ENCODE measurements around the gene APBB3. TPM values are rescaled to one million over a fixed set of nuclear protein-coding genes. Genes with fewer than 3 reads are reported as not detected.

The APBB3 gene, protein sequence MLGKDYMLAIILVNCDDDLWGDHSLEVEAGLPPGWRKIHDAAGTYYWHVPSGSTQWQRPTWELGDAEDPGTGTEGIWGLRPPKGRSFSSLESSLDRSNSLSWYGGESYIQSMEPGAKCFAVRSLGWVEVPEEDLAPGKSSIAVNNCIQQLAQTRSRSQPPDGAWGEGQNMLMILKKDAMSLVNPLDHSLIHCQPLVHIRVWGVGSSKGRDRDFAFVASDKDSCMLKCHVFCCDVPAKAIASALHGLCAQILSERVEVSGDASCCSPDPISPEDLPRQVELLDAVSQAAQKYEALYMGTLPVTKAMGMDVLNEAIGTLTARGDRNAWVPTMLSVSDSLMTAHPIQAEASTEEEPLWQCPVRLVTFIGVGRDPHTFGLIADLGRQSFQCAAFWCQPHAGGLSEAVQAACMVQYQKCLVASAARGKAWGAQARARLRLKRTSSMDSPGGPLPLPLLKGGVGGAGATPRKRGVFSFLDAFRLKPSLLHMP
- total RNA-seq, result 6.3 and 8.1 TPM in 2 replicates

DNA sequence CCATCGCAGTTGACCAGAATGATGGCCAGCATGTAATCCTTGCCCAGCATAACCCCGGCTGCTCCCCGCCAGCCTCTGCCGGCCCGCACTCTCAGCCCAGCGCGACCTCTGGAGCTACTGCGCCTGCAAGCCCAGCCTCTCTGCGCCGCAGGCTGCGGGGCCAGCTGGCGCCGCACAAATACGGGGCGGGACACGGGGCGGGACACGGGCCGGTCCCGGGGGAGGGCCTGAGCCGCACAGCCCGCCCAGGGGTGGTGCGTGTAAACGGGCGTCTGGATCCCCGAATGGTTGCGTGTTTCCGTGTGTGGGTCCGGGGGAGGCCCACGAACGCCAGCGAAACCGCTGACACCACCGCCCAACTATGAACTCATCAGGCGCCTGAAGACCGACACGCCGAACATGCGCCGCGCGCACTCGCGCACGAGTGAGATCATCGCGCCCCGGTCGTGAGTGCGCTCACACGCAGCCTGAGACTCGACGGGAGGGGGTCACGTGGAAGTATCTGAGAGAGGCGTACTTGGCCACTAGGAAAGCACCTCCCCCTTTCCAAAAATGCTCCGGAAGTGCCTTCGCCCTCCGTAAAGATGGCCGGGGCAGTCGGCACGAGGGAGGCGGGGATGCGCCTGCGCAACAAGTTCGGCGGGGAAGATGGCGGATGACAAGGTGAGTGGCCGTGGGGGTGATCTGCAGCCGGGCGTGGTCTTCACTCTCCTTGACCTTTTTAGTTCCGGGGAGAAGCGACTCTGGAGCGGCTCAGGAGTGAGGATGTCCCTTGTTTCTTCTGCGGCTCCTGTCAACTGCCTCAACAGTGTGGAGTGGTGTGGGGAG is at the start of gene APBB3, which contains the start of gene SLC35A4:
APBB3 (minus strand) TSS at position 403 of the 828 bp plus-strand sequence; CDS start at position 50, 353 bp downstream.
SLC35A4 (plus strand) TSS at position 633 of the 828 bp plus-strand sequence. CDS start 2,342 bp downstream, outside the sequence.
- DNase-seq (ENCODE audit: low read depth), result peak; percentile 94
- TF ChIP-seq, protein P1, sequence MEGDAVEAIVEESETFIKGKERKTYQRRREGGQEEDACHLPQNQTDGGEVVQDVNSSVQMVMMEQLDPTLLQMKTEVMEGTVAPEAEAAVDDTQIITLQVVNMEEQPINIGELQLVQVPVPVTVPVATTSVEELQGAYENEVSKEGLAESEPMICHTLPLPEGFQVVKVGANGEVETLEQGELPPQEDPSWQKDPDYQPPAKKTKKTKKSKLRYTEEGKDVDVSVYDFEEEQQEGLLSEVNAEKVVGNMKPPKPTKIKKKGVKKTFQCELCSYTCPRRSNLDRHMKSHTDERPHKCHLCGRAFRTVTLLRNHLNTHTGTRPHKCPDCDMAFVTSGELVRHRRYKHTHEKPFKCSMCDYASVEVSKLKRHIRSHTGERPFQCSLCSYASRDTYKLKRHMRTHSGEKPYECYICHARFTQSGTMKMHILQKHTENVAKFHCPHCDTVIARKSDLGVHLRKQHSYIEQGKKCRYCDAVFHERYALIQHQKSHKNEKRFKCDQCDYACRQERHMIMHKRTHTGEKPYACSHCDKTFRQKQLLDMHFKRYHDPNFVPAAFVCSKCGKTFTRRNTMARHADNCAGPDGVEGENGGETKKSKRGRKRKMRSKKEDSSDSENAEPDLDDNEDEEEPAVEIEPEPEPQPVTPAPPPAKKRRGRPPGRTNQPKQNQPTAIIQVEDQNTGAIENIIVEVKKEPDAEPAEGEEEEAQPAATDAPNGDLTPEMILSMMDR (IDR thresholded peaks at IDR 0.05; ENCODE audit: insufficient read depth, low read length, severe bottlenecking), result no peak
- H3K36me3 ChIP-seq (ENCODE audit: control insufficient read depth, insufficient read depth, low read length), result peaks cover 19% of the 10 kb centered on the region
- FAIRE-seq, result no peak
- no peaks in the 10 kb centered on the region for H3K27me3 ChIP-seq (ENCODE audit: control insufficient read depth, insufficient read depth, low read length)
- H3K4me3 ChIP-seq (ENCODE audit: low read depth, low read length), result peak within 1 kb of the TSS; percentile 69

DNA sequence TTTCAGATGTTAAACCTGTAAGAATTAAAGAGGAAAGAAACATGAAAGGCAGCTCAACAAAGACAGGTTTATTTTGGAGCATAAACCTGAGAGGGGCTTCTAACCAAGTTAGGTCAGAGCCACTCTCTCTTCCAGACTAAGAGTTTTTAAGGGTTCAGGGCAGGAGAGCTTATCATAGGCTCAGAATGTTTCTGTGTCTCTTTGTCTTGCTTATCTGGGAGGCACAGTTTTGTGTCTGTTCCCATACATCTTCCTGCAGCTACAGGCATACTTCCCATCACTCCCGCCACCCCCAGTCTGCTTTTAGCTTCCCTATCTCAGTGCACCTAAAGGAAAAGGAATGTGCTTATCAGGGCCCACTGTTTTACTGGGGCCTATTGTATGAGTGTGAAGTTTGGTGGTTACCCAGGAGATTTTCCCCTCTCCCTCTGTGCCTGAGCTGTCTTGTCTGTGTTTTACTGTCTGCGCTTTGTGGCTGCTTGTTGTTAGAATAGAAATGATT is 46.7 kb upstream of the APBB3 start:
- no peak for DNase-seq (ENCODE audit: low read depth)
- H3K27me3 ChIP-seq (ENCODE audit: control insufficient read depth, insufficient read depth, low read length), result no peaks in the 10 kb centered on the region
- TF ChIP-seq, protein P1 (IDR thresholded peaks at IDR 0.05; ENCODE audit: insufficient read depth, low read length, severe bottlenecking), result no peak
- H3K36me3 ChIP-seq (ENCODE audit: control insufficient read depth, insufficient read depth, low read length), result no peaks in the 10 kb centered on the region
- H3K4me3 ChIP-seq (ENCODE audit: low read depth, low read length), result no peak overlapping the region
- FAIRE-seq, result no peak

DNA sequence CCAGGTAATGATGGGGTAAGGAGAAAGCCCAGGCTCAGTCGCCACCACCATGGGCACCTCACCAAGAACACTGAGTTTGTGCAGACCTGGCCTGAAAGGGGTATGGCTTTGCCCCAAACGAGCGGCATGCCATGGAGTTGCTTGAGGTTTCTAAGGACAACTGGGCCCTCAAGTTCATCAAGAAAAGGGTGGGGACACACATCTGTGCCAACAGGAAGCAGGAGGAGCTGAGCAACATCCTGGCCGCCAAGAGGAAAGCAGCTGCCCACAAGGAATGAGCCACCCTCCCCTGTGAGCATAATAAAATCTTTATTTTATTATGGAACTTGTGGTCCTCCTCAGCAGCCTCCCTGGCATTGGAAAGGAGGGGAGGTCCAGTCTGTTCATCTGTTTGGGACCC is 44.7 kb upstream of the APBB3 start:
- H3K4me3 ChIP-seq (ENCODE audit: low read depth, low read length), result no peak overlapping the region
- no peaks in the 10 kb centered on the region for H3K36me3 ChIP-seq (ENCODE audit: control insufficient read depth, insufficient read depth, low read length)
- TF ChIP-seq, protein P1 (IDR thresholded peaks at IDR 0.05; ENCODE audit: insufficient read depth, low read length, severe bottlenecking), result no peak
- H3K27me3 ChIP-seq (ENCODE audit: control insufficient read depth, insufficient read depth, low read length), result no peaks in the 10 kb centered on the region
- FAIRE-seq (no peak), DNase-seq (ENCODE audit: low read depth) (peak; percentile 63)

DNA sequence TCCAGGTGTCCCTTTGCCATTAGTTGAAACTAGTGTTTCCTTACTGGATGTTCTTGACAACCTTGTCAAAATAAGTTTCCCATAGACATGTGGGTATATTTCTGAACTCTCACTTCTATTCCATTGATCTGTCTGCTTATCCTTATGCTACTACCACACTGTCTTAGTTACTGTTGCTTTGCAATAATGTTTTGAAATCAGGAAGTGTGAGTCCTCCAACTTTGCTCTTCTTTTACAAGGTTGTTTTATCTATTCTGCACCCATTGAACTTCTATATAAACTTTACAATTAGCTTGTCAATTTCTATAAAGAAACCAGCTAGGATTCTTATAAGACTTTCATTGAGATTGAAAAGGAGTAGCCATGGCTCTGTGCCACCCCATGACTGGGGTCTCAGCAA is 44.3 kb upstream of the APBB3 start:
- no peak for DNase-seq (ENCODE audit: low read depth)
- no peak for FAIRE-seq
- Histone ChIP-seq H3K36me3 (ENCODE audit: control insufficient read depth, insufficient read depth, low read length) (no peaks in the 10 kb centered on the region), H3K4me3 (ENCODE audit: low read depth, low read length) (no peak overlapping the region), H3K27me3 (ENCODE audit: control insufficient read depth, insufficient read depth, low read length) (no peaks in the 10 kb centered on the region)
- TF ChIP-seq, protein P1 (IDR thresholded peaks at IDR 0.05; ENCODE audit: insufficient read depth, low read length, severe bottlenecking), result no peak

DNA sequence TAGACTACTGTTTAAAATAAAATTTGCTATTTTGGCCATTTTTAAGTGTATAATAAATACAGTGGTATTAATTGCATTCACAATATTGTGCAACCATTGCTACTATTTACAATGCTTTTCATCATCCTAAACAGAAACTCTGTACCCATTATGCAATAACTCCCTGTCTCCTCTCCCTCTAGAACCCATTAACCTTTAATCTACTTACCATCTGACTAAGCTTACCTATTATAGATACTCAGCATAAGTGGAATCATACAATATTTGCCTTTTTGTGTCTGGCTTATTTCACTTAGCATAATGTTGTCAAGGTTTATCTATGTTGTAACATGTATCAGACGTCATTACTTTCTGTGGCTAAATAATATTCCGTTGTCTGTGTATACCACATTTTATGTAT is 42.6 kb upstream of the APBB3 start:
- DNase-seq (ENCODE audit: low read depth) (peak; percentile 83), FAIRE-seq (no peak)
- no peaks in the 10 kb centered on the region for H3K36me3 ChIP-seq (ENCODE audit: control insufficient read depth, insufficient read depth, low read length)

More for the DNA sequence above, 42.6 kb upstream of the APBB3 start:
- Histone ChIP-seq H3K27me3 (ENCODE audit: control insufficient read depth, insufficient read depth, low read length) (no peaks in the 10 kb centered on the region), H3K4me3 (ENCODE audit: low read depth, low read length) (no peak overlapping the region)
- TF ChIP-seq, protein P1 (IDR thresholded peaks at IDR 0.05; ENCODE audit: insufficient read depth, low read length, severe bottlenecking), result no peak

Measured in bronchial epithelial cell (primary cell).